Endometrium (tissue), 2 donors: ENCODE data around the gene MIOS.

Experiments used
- FAIRE-seq: peaks from 2 replicates; lab custom pipeline; 2012; peaks lifted over from hg19 to GRCh38; lab: Jason Lieb, UNC
- donor health status: control.
- donor health status: control.

MIOS gene

DNA sequence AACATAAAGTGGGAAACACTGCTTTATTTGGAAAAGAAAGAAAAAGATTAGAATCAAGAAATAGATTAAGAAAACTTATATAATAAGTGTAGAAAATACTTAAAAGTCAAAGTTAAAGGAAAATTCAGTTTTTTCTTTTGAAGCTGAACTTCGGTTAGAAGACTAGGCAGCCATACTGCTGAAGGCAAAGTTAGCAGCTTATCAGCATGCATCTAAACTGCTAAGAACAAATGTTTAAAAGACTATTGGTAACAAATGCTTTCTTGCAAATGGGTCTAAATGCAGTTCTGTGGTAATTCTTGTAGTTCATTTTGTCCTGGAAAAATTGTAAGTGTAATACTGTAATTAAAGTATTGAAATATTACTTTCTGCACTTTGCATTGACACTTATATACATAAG lies 18.0 kb downstream of the MIOS start:
- FAIRE-seq: no peak

DNA sequence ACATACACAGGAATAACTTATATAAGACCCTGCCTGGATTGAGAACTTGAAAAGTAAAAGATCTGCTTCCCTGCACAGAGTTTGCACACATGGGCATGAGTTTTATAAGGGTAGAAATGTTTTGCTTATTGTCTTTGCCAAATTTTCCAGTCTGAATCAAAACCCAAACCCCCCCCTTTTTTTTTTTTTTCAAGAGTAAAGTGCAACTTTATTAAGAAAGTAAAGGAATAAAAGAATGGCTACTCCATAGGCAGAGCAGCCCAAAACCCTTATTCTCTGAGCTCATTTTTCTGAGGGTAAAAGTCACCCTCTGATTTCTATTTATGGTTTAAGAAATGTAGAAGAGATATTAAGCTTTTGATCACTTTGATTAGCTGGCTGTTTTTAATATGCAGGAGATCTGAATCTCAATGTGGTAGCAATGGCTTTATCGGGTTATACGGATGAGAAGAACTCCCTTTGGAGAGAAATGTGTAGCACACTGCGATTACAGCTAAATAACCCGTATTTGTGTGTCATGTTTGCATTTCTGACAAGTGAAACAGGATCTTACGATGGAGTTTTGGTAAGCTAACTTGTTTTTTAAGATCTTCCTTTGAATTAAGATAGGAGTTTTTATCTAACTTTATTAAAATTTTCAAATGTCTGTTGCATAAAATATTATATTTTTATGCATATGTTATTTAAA lies 18.7 kb downstream of the MIOS start:
- FAIRE-seq: no peak

DNA sequence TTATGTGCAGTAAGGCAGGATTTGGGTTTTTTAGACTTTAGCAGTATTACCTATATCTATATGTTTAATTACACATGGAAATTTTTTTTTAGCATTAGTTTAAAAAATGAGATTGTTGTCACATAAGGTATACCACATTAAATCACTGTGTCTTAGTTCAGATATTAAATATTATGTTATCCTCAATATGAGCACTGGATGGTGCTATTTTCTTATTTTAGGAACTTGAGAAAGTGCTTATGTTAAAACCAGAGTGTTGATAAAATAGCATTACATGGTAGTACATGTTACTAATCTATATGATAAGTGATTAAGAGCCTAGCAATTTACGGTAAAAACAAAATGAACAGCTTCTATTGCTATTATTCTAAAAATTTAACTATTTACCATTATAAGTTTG lies 28.8 kb downstream of the MIOS start:
- FAIRE-seq: peak; percentile 74

DNA sequence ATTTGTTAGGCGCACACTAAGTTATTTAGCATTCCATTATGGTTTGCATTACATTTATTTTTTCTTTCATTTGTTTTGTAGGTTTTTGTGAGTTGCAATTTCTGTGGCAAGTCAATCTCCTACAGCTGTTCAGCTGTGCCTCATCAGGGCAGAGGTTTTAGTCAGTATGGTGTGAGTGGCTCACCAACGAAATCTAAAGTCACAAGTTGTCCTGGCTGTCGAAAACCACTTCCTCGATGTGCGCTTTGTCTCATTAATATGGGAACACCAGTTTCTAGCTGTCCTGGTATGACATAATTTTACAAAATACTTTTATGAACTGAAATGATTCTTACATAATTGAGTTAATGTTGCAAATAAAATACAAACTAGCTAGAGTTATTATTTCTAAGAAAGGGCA lies 29.5 kb downstream of the MIOS start:
- peak; percentile 39 for FAIRE-seq

DNA sequence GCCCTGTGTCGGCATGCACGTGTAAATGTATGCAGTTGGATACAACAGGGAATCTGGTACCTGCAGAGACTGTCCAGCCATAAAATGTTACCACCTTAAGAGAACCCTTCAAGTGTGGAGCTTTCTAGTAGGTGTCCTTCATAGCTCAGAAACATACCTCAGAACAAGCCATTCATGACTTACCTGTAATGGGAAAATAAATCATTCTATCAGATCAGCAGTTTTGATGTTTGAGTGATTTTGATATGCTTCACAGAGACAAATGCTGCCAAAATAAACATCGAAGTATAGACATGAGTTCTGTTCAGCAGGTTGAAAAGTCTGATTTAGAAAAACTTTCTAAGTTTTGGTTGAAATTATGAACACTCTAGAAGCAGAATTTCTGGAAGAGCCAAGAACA lies 40.3 kb downstream of the MIOS start:
- FAIRE-seq: no peak

DNA sequence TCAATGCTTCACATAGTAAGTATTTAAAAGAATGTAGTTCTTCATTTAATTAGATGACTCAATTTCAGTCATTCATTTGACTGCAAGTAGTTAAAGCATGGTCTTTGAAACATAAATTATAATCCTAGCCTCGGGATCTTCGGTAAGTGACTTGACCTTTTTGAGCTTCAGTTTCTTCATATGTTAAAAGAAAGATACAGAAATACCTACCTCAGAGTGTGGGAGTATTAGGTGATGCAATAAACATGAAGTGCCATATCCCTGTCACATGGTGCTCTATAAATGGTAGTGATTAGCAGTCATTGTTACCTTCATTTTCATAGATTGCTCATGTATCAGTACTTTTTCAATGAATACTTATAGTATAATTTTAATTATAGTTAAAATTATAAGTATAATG lies 42.6 kb downstream of the MIOS start:
- no peak for FAIRE-seq

DNA sequence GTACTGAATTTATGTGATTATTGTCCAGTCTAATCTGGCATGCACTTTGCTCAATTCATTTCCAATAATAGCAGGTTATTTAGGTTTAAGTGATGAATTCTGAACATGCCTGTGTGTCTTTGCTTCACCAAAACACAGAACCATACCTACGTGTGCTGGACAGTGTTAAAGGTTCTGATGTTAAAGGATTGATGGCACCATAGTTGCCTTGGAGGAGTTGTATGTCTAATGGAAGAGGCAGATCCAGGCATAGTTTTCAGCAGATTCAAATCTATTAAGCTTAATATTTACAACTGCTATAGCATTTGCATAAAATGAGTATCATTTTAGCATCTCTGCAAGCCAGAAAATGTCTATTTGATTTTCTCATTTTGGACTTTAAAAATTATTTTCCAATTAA lies 45.8 kb downstream of the MIOS start:
- no peak for FAIRE-seq

DNA sequence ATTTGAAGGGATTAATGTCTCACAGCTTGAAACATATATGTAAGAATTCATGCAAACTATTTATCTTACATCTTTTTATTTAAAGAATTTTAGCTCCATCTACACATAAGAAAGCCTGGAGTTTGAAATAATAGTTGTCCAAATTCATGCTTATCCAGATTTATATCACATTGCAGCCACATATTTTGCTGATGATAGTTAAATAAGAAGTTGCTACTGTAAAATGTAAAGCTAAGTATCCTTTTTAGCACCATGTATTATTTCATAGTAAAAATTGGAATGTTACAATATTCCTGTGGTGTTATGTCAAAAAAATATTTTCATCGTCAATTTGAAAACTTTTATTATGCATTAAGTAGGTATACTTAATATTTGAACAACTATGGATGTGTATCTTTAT lies 46.5 kb downstream of the MIOS start:
- peak; percentile 58 for FAIRE-seq

DNA sequence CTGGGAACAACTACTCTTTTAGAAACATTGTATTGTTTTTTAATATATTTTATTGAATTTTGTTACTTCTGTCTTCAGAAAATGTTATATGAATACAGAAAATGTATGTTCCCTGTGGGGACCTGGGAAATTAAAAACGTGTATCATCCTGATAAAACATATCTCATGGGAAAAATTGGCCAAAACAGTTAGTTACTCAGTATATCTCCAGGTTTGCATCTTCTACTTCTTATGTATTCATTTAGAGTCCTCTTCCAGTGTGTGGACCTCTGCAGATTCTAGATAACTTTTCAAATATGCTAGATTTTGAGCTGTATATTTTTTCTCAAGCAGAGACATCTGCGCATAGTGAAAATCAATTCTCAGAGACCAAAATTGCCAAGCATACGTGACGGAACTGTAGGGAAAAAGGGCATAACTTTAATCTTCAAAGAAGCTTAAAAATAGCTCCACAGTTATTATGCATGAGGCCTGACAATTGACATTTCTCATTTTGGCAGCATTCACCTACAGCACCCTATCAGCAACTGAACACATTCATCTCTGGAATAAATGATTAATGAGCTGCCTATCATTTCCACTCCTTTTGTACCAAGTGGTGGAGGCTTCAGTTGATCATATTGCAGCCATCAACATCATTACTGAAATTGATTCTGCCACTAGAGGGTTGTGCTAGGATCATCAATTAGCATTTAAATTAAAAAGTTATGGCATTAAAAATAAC lies 47.5 kb downstream of the MIOS start:
- FAIRE-seq: no peak

DNA sequence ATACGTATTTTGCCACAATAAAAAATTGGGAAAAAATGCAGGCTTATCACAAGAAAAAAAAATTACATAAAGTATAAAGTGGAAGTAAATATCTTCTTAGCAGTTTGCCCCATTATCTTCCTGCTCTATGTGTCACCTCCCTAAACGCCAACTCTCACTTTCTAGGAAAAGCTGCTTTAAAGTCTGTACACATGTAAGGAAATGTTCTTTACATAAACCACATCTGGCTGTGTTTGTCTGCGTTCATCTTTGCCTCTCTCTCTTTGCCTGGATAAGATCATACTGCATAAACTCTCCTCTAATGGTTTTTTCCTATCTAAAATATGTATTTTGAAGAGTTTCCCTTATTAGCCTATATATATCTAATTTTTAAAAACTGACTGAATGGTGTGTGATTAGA lies 50.9 kb downstream of the MIOS start:
- no peak for FAIRE-seq

DNA sequence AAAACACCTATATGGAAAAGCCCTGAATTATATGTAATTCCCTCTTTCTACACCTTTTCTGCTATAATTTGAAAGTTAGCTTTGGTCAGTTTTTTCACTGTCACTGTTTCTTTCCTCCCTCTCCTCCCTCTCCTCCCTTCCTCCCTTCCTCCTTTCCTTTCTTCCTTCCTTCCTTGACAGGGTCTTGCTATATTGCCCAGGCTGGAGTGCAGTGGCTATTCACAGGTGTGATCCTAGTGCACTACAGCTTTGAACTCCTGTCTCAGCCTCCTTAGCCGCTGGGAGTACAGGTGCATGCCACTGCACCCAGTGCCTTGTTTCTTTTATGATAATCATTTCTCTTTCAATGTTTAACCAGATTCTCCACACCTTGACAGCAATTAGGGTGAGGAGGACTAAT lies 51.7 kb downstream of the MIOS start:
- no peak for FAIRE-seq

DNA sequence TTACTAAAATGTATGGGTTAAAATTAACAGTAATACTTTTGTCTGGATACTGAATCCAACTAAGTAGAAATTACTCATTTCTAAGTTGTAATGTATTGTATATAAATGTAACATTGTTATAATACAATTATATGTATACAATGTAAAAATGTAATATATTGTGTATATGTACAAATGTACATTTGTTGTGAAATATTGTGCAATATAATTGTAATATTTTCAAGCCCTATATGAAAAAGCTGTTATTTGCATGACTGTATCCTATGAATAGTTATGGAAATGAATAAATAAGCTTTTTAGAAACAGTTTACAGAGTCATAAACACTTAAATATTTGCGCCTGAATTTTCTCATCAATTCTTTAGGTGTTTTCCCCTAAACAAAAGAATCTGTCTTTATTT lies 53.6 kb downstream of the MIOS start:
- FAIRE-seq: no peak

DNA sequence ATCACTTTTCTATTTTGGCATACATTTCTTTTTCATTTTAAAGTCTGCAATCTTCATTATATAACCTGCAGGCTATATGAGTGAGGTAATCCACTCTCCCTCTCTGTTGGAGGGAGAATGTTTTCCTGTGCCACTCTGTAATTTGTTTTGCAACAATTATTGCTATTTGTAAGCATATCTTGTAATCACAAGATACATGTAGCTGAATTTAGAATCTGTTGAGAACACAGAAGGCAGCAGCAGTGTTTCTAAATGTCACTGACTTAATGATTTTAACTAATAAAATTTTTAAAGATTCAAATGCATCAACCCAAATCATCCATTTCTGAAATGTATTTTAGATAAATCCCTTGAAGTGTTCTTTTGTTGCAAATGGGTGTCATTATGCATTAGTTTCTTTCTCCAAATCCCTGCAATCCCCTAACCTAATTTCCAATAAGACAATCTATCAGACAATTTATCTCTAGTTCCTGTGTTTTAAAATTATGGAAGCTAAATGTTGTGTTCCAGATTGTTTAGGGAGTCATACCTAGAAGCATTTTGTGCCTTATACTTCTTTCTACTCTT lies 54.0 kb downstream of the MIOS start:
- FAIRE-seq: no peak

DNA sequence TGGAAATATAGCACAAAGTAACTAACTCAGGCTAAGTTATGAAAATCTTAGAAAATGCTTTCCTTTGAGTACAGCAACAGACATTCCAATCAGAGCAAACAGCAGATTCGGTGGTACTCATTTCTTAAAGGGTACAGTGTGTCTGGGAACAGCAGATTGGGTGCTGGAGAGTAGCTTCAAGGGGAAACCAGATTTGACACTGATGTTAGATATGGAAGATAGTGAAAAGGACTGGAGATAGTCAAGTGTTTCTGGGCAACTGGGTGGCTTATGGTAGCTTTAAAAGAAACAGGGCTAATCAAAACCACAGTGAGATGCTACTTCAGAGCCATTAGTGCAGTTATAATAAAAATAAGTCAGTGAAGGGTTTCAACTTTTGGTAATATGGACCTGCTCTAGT lies 61.8 kb downstream of the MIOS start:
- FAIRE-seq: no peak

DNA sequence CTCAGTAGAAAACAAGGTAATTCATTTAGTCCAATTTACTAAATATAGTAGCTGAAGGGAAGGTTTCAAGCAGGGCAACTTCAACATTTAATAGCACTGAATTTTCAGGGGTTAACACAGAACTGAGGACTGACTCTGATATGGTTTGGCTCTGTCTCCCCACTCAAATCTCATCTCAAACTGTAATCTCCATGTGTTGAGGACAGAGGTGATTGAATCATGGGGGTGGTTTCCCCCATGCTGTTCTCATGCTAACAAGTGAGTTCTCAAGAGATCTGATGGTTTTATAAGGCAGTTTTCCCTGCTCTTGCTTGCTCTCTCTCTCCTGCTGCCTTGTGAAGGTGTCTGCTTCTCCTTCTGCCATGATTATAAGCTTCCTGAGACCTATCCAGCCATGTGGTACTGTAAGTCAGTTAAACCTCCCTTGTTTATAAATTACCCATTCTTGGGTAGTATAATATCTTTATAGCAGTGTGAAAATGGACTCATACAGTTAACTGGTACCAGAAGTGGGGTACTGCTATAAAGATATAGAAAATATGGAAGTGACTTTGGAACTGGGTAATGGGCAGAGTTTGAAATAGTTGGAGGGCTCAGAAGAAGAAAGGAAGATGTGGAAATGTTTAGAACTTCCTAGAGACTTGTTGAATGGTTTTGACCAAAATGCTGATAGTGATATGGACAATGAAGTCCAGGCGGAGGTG lies 64.1 kb downstream of the MIOS start:
- no peak for FAIRE-seq

DNA sequence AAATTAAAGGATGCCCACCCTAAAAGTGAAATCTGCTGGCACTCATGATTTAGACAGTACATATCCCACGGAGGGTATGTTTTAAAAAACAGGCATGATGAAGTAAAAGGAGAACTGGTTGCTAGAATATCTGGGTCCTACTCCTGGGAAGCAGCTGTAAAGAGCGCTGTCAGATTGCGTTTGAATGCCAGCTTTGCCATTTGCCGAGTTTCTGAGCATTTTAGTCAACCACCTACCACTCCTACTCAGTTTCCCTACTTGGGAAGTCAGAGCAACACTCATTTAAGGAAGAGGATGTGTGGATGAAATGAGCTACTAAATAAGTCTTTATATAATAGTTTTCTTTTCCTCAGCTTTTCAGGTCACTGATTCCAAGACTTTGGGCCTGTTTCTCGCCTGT lies 72.7 kb downstream of the MIOS start:
- no peak for FAIRE-seq

DNA sequence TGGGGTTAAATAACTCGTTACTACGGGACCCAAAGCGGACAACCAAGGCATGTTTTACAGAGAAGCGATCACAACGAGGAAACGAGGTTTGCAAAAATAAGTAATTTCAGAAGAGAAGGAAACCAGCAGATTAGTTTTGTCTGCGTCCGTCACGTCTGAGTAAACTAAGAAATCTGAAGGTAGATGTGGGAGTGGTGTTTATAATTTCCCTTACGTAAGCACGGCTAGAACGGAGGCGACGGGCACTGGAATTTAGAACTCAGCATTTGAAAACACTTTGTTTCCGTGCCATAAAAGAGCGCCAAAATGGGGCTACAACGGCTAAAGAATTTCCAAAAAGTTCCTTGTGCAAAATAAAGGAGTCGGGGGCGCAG lies 73.2 kb downstream of the MIOS start:
- FAIRE-seq: no peak

DNA sequence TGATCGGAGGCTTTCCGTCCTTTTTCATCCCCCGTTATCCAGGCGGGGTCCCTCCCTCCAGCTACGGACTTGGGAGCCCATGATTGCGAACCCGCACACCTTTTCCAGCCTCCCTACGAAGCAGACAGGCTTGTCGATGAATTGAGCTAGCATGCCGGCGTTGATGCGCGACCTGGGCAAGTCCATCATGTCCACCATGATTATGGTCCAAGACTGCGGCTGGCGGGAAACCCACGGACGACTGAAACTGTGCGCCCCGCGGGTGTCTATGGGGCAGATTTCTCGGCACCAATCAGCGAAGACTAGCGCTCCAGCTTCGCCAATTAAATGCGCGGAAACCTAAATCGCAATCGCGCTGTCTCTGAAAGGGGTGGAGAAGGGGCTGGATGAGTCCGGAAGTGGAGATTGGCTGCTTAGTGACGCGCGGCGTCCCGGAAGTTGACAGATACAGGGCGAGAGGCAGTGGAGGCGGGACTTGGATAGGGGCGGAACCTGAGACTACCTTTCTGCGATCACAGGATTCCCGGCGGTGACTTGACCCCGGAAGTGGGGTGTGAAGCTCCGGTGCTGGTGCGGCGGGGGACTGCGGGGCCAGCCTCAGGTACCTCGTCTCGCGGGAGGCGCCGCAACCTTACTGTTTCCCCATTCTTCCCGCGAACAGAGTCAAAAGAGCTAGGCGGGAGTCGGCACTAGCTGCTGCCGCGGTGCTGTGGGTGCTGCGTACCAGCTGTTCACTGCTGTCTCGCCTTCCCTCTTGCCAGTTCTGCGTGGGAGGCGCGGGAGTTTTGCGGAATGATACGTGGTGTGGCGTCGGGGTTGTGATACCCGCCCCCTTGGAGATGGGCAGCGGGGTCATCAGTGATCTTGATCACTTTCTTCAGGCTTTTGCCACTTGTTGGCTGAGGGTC lies 73.8 kb downstream of the MIOS start, which contains the start of gene UMAD1:
UMAD1 (plus strand) TSS at position 532 of the 908 bp plus-strand sequence. CDS start 32,620 bp downstream, outside the sequence.
- peak; percentile 99 for FAIRE-seq

DNA sequence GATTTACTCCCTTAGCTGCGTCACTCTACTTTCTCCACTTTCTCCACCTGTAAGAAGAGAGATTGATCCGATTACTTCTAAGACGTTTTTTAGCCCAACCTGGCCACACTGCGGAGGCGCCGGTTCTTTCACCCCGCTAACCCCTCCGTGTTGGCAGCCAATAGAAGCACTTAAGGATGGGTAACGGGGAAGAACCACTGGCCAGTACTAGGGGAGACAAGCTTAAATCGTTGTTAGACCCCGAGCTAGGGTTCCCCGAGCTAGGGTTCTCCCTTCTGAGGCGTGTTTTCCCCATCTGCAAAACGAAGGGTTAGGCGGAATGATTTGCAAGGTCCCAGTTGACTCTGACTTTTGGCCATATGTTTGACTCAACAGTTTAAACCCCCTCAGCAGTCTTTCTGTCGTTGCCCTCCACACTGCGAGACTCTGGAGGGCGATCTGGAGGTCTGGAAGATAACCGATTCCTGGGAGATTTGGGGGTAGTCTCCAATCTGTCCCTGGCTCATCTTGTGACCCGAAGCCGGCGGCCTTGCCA lies 74.5 kb downstream of the MIOS start:
- no peak for FAIRE-seq

DNA sequence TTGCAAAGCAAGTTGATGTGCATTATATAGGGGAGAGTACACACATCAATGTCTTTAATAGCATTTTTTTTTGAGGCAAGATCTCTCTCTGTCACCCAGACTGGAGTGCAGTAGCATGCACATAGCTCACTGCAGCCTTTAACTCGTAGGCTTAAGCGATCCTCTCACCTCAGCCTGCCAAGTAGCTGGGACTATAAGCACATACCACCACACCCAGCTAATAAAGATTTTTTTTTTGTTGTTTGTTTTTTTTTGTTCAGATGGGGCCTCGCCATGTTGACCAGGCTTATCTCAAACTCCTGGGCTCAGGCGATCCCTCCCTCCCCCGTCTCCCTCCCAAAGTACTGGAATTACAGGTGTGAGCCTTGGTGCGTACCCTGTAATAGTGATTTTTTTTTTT lies 75.4 kb downstream of the MIOS start:
- no peak for FAIRE-seq

DNA sequence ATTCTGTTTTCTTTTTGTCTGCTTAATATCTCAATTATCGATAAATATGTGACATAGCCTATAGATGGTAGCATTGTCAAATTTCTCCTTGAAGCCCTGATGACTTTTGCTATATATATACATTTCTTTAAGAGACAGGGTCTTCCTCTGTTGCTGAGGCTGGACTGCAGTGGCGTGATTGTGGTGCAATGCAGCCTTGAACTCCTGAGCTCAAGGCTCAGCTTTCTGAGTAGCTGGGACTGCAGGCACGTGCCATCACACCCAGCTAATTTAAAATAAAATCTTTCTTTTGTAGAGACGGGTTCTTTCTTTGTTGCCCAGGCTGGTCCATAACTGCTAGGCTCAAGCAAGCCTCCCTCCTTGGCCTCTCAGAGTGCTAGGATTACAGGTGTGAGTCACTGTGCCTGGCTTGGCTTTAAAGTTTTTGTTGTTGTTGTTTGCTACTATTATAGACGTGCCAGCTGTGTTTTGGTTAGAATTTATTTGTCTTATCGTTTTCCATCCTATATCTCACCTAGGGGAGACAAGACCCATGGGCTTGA lies 80.9 kb downstream of the MIOS start:
- FAIRE-seq: no peak
